Breast epithelium (tissue), 4 donors: ENCODE results near the gene OSBPL3. TPM values are rescaled to one million over a fixed set of nuclear protein-coding genes. Genes with fewer than 3 reads are reported as not detected.

Experiments
- DNase-seq, 2 donors: peaks; one replicate each; pipeline ENCODE4 v3.0.0-alpha.2; 2019; ENCODE audit warnings: low spot score in 2 of 2
- H3K27ac ChIP-seq, 2 donors: fragments of 200-600 bp; sonication (generic) in 1 of 2; one replicate each; pipeline ENCODE4 v1.5.1; 2016 to 2019; ENCODE audit warnings: mild to moderate bottlenecking in 1 of 2
- H3K27me3 ChIP-seq, 2 donors: fragments of 200-600 bp; sonication (generic) in 1 of 2; one replicate each; pipeline versions ENCODE4 v1.5.1 to v1.6.0; 2017 to 2019; ENCODE audit warnings: control low read depth in 1 of 2, mild to moderate bottlenecking in 1 of 2
- H3K36me3 ChIP-seq: fragments of 200-600 bp; one replicate; pipeline ENCODE4 v1.5.1; 2019
- H3K4me1 ChIP-seq, 2 donors: fragments of 200-600 bp; sonication (generic); one replicate each; pipeline ENCODE4 v1.5.1; 2016 to 2019; ENCODE audit warnings: control low read depth in 1 of 2
- H3K4me3 ChIP-seq, 3 donors: fragments of 200-600 bp; sonication (generic); 1 replicate in 2 of 3; 2 replicates in 1 of 3; pipeline ENCODE4 v1.5.1; 2016 to 2019; ENCODE audit warnings: mild to moderate bottlenecking in 3 of 3, moderate library complexity in 2 of 3
- H3K9me3 ChIP-seq, 2 donors: fragments of 200-600 bp; sonication (generic) in 1 of 2; one replicate each; pipeline ENCODE4 v1.5.1; 2016 to 2019; ENCODE audit warnings: control low read depth in 1 of 2
- CTCF ChIP-seq, 3 donors: fragments of 450-650 bp; IDR thresholded peaks; one replicate each; pipeline ENCODE4 v1.5.1; 2016 to 2017; ENCODE audit warnings: antibody characterized with exemption in 3 of 3, mild to moderate bottlenecking in 3 of 3, moderate library complexity in 3 of 3
- POLR2A ChIP-seq: fragments of 450-650 bp; IDR thresholded peaks from one replicate; pipeline ENCODE4 v1.6.1; 2016; ENCODE audit warnings: antibody characterized with exemption, mild to moderate bottlenecking, moderate library complexity
- POLR2AphosphoS5 ChIP-seq, 3 donors: sonication (generic); formaldehyde crosslinking; IDR thresholded peaks; one replicate each; pipeline ENCODE4 v1.6.1; 2017; ENCODE audit warnings: antibody characterized with exemption in 3 of 3
- intact Hi-C: fragments of 100-400 bp; cut with DNase I; formaldehyde crosslinking; loops from one replicate; pipeline ENCODE4 v1.15.1; 2023; ENCODE audit warnings: low total_unique reads
- total RNA-seq, 3 donors: library from RNA; depleted of rRNA; stranded (reverse); fragments of >200 nt; gene quantifications; one replicate each; pipeline ENCODE4 v1.1.0, GENCODE V29; 2016

The OSBPL3 gene
- total RNA-seq, 3 donors from 2014 or later: 6.4 to 20.5 (median 8.5) TPM

DNA sequence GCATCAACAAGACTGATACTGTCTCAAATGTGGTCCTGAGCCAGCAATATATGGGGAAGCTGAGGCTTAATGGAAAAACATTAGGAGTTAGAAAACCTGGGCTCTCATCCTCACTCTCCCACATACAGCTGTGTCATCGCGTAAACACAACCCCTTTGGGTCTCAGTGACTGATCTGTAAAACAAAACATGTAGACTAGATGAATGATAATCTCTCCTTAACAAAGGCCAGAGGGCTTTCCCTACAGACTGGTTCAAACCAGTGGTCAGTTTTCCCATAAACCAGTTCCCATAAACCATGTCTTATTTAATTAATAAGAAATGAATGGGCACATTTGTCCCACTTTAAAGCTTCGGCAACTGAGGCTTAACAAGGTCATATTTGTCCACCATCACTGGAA, 48.1 kb downstream of the OSBPL3 start:
- TF ChIP-seq CTCF (IDR thresholded peaks at IDR 0.05) (no peak), POLR2A (no peak), POLR2AphosphoS5 (IDR thresholded peaks at IDR 0.05) (no peak)
- no peak overlapping the region for H3K27ac ChIP-seq
- H3K36me3 ChIP-seq: no peaks in the 10 kb centered on the region
- no peaks in the 10 kb centered on the region for H3K27me3 ChIP-seq
- H3K4me3 ChIP-seq: no peak overlapping the region
- intact Hi-C loops: no loop called here
- H3K4me1 ChIP-seq: no peaks in the 10 kb centered on the region
- H3K9me3 ChIP-seq: no peaks in the 10 kb centered on the region
- no peak for DNase-seq

DNA sequence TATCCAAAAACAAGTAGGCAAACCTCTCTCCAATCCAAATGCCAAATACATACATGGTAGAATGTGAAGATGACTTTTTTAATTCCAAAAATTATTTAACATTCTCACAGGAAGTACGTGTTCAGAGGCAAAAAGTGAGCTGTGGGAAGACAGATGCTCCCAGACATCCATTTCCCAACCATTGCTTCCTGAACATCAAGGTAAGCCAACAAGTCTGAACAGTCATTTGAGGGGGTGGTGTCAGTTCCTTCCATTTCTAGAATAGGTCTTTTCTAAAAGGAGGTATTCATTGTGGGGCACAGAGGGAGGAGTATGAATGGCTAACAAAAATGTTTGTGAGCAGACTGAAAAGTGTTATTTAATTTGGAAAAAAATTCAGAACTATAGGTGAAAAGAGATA, 49.1 kb downstream of the OSBPL3 start:
- H3K36me3 ChIP-seq: no peaks in the 10 kb centered on the region
- no peak overlapping the region for H3K27ac ChIP-seq
- no peaks in the 10 kb centered on the region for H3K27me3 ChIP-seq
- H3K9me3 ChIP-seq: no peaks in the 10 kb centered on the region
- no peak for DNase-seq
- no peak overlapping the region for H3K4me3 ChIP-seq
- H3K4me1 ChIP-seq: no peaks in the 10 kb centered on the region
- intact Hi-C loops: no loop called here
- no peak for TF ChIP-seq POLR2AphosphoS5 (IDR thresholded peaks at IDR 0.05)
- TF ChIP-seq POLR2A: no peak
- no peak for TF ChIP-seq CTCF (IDR thresholded peaks at IDR 0.05)

DNA sequence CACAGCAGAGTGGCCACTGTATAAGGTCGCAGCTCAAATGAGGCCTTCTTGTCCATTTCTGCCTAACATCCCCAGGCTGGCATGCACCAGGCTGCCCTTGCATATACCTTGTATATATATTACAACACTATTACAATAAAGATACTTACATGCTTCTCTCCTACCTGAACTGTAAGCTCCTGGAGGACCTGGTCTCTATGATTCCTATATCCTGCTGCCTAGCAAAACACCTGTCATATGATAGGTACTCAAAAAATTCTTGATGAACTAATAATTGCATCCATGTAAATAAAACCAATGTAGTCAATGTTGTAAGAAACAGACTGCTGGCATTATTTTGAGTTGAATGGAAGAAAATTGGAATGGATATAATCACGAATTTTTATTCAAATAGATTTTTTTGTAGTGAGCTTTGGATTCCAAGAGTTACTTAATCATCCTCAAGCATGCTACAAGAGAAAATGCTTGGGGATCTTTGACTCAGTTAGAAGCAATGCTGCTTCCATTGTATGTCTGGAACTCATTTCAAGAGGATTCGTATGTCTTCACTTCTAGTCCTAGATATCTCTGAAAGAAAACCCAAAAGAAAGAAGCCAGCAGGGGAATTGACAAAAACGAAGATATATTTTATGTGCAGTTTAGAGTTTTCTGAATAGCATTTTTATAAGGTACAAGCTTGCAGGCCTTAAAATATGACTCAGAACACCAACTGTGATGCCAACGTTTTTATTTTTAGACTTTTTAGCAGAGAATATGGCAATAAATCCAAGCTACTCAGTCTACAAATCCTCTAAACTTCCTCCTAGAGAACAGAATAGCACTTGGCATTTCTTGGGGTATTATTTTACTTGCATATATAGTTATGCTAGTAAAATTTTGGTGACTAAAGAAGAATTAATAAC, 53.1 kb downstream of the OSBPL3 start:
- Histone ChIP-seq H3K9me3 (no peaks in the 10 kb centered on the region), H3K36me3 (no peaks in the 10 kb centered on the region), H3K4me1 (no peaks in the 10 kb centered on the region), H3K4me3 (no peak overlapping the region), H3K27me3 (no peaks in the 10 kb centered on the region), H3K27ac (no peak overlapping the region)
- no peak for DNase-seq
- no peak for TF ChIP-seq CTCF (IDR thresholded peaks at IDR 0.05)
- no peak for TF ChIP-seq POLR2AphosphoS5 (IDR thresholded peaks at IDR 0.05)
- no peak for TF ChIP-seq POLR2A
- intact Hi-C loops: loop anchor here (5.0 kb wide), 1 partner anchor 520 kb away; no protein-coding TSS in a partner anchor

DNA sequence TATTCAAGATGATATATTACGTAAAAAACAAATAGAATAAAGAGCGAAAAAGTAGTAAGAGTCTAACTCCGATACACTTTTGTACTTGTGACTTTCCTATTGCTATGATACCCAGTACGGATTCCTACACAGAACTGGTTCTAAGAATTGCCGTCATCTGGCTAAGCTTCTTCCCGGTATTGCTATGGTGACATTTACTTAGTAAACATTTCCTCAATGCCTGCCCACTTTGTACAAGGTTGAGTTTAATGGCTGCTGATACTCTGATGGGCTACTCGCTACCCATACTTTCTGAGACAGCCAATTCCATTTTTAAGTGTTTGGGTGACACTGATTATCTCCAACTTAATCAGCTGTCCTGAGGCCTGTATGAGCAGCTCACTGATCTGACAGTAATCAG, 55.6 kb downstream of the OSBPL3 start:
- Histone ChIP-seq H3K4me3 (no peak overlapping the region), H3K27ac (peak overlapping the region in 1 of 2 donors; percentile 44), H3K36me3 (no peaks in the 10 kb centered on the region), H3K4me1 (no peaks in the 10 kb centered on the region), H3K27me3 (no peaks in the 10 kb centered on the region), H3K9me3 (no peaks in the 10 kb centered on the region)
- no peak for TF ChIP-seq POLR2A
- no peak for TF ChIP-seq CTCF (IDR thresholded peaks at IDR 0.05)
- TF ChIP-seq POLR2AphosphoS5 (IDR thresholded peaks at IDR 0.05): peak in 1 of 3 donors; percentile 41
- DNase-seq: no peak
- intact Hi-C loops: no loop called here

- no peaks in the 10 kb centered on the region for H3K36me3 ChIP-seq
- H3K27me3 ChIP-seq: no peaks in the 10 kb centered on the region
- H3K27ac ChIP-seq: peak overlapping the region in 1 of 2 donors; percentile 12
- TF ChIP-seq POLR2AphosphoS5 (IDR thresholded peaks at IDR 0.05) (no peak), POLR2A (no peak), CTCF (IDR thresholded peaks at IDR 0.05) (no peak)
- H3K4me1 ChIP-seq: no peaks in the 10 kb centered on the region
- H3K9me3 ChIP-seq: no peaks in the 10 kb centered on the region
- no peak overlapping the region for H3K4me3 ChIP-seq
- DNase-seq: no peak
- intact Hi-C loops: no loop called here
Measured at GRCh38 chr7:24923172-24923865, 56.7 kb downstream of the OSBPL3 start.
